GM12872 (cell line): Measurements from ENCODE around the gene AGPS.

Experiments
- TF ChIP-seq, protein P1 (sequence below): IDR thresholded peaks from 3 replicates; pipeline ENCODE4 v1.5.1; 2011; ENCODE audit warnings: low read depth, mild to moderate bottlenecking, low read length, moderate library complexity; ENCODE audit not compliant: insufficient read depth

Gene AGPS

DNA sequence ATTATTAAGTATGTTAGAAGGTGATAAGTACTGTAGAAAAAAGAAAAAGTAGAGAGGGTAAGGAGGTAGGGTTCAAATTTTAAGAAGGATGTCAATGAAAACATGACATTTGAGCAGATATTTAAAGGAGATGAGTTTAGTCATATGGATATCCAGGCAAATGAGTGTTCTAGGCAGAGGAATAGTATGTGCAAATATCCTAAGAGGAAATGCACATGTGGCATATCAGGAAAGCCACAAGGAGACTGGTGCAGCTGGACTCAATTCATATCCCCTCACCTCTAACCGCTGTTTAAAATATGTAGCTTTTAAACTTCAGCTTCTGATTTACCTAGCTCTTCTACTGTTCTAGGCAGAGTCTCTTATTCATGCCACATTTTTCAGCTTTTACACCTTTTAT is 9.5 kb downstream of the AGPS start:
- TF ChIP-seq, protein P1, sequence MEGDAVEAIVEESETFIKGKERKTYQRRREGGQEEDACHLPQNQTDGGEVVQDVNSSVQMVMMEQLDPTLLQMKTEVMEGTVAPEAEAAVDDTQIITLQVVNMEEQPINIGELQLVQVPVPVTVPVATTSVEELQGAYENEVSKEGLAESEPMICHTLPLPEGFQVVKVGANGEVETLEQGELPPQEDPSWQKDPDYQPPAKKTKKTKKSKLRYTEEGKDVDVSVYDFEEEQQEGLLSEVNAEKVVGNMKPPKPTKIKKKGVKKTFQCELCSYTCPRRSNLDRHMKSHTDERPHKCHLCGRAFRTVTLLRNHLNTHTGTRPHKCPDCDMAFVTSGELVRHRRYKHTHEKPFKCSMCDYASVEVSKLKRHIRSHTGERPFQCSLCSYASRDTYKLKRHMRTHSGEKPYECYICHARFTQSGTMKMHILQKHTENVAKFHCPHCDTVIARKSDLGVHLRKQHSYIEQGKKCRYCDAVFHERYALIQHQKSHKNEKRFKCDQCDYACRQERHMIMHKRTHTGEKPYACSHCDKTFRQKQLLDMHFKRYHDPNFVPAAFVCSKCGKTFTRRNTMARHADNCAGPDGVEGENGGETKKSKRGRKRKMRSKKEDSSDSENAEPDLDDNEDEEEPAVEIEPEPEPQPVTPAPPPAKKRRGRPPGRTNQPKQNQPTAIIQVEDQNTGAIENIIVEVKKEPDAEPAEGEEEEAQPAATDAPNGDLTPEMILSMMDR, result no peak

DNA sequence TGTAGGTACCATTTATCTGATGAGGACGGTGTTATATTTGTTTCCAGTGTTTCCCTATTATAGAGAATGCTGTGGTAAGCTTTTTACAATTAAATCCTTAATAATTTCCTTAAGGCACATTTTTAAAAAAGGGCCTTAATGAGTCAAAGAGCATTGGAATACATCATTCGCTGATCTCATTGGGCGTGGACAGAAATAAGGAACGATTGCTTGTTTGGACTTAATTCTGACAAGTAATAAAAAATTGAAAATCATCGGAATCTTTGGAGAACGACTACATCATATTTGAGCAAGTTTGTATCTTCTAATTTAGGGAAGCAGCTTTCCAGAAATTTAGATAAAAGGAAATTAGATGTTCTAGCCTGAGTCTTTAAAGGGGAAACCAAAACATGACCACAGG is 11.3 kb downstream of the AGPS start:
- TF ChIP-seq, protein P1, result no peak

DNA sequence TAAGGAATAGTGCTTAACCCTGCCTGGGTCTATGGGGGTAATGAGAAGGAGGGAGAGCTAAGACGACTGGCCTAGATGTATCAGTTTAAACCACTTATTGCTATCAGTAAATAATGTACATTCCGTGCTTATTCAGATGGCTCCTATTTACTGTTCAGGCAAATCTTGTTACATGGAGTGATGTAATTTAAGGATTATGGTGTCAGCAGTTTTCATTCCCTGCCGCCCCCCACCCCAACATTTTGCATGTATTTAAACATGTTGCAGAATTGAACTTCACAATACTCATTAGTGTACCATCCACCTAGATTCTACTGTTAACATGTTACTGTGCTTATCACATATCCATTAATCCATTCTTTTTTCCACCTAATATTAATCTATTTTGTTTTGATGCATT is 11.7 kb downstream of the AGPS start:
- TF ChIP-seq, protein P1, result no peak

DNA sequence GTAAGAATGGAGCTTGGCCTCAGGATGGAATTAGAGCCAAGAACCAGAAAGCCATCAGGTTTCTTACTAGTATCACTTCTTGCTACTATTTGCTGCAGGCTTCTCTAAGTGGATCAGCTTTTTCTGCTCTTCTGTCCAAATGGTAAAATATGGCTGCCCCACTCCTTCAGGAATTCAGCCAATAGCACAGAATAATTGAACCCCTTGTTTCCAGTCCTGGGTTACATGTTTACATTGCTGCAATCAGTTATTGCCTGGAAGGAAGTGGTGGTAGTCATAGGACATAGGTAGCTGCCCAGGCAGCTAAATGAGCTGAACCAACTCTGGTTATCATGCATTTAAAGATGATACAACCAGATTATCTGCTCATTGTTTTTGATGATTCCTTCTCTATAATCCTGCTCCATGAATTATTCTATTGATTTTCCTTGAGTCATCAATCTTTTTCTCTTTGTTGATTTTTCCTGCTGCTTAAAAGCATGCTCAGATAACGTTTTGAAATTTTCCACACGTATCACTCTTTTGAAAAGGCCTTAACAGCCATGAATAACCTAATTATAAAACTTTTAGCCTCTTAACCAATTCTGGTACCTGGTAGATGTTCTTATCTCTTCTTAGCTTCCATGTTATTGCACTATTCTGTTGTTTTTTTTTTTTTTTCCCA is 12.6 kb downstream of the AGPS start:
- TF ChIP-seq, protein P1, result no peak

DNA sequence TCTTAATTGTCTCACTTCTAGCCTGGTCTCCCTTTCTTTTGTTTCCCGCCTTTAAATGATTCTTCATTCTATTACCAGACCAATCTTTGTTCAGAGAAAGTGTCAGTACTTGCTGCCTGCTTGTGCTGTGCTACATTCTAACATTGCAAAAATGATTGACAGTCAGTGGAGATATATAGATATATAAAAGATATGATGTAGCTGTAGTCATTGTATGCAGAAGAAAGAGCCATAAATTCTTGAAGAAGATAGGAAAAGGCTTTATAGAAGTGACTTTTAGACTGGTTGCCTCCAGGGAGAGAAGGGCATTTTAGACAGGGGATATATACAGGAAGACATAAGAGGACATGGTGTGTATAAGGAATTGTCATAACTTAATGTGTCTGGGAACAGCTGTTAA is 13.6 kb downstream of the AGPS start:
- TF ChIP-seq, protein P1, result no peak

DNA sequence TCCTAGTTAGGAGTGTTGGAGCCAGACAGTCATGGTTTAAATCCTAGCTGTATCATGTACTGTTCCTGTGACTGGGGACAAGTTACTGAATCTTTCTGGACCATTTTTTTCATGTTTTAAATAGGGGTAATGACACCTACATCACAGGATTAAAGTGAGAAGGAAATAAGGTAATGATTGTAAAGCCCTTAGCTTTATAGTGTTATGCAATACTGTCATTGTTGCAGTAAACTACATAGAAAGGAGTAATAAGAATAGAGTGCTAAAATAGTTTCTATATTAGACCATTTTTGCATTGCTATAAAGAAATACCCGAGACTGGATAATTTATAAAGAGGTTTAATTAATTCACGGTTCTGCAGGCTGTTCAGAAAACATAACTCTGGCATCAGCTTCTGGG is 14.5 kb downstream of the AGPS start:
- TF ChIP-seq, protein P1, result no peak

DNA sequence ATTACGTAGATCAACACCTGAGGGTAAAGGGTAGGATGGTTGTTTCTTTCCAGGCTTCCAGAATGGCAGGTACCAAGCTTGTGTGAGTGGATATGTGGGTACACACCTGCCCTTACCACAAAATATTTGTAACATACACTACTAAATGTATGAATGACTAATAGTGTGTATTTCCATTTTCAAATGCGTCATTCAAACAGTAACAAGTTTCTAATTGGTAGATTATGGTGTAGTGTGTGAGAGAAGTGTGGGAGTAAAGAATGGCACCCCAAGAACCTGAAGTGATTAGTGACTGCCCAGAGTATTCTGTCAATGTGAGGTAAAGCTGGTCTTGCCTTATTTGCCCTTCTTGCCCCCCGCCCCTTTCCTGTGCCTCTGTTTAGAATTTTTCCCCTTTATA is 21.1 kb downstream of the AGPS start:
- TF ChIP-seq, protein P1, result no peak
